GM12801 (cell line): Measurements from ENCODE around the gene TEKTIP1.

ENCODE experiments used
- CTCF ChIP-seq: IDR thresholded peaks from one replicate; pipeline ENCODE4 v1.5.1; 2011; ENCODE audit warnings: control low read depth; ENCODE audit not compliant: insufficient read length; ENCODE audit errors: extremely low read depth

Gene TEKTIP1

GRCh38 chr19:3570606-3571011 lies 31.6 kb downstream of the TEKTIP1 start:
- no peak for TF ChIP-seq CTCF

- TF ChIP-seq CTCF, result no peak
Measured at GRCh38 chr19:3572132-3572854, 33.3 kb downstream of the TEKTIP1 start.

- no peak for TF ChIP-seq CTCF
Measured at GRCh38 chr19:3572855-3573161, 33.8 kb downstream of the TEKTIP1 start, which contains the start of gene HMG20B. Gene HMG20B (plus strand): TSS chr19:3572944. CDS start chr19:3573310, 366 bp downstream.

- no peak for TF ChIP-seq CTCF
Measured at GRCh38 chr19:3573162-3573857, 34.3 kb downstream of the TEKTIP1 start.

GRCh38 chr19:3573858-3574637 lies 35.1 kb downstream of the TEKTIP1 start:
- TF ChIP-seq CTCF, result no peak

- no peak for TF ChIP-seq CTCF
Measured at GRCh38 chr19:3575260-3575741, 36.3 kb downstream of the TEKTIP1 start.
